GM19099 (cell line): ENCODE measurements around the gene TMEM240.

ENCODE experiments used
- POLR2A ChIP-seq: IDR thresholded peaks from 3 replicates; pipeline ENCODE4 v1.6.1; 2011; ENCODE audit warnings: low read depth; ENCODE audit not compliant: insufficient read length; ENCODE audit errors: extremely low read depth

TMEM240 gene

DNA sequence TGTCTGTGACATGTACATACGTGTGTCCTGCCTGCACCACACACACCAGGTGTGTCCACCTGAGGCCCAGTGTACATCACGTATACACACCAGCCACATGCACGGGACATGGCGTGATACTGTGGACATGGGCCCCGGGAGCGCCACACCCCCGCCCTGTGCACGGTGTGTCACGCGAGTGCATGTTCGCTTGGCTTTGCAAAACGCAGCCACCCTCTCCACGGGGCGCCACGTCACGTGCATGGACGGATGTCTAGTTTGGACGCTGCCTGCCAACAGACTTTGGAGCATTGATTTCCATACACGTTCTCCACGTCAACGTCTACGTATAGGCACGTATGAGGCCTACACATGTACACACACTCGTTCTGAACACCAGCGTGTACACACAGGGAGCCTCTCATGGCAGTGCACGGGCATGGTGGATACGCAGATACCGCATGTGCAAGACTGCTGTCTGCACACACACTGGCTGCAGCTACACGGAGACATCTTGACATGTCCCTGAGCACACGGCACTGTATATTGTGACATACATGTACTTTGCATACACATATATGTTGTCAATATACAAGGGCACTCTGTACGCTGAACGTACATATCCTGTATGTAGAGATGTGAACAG, 2.7 kb downstream of the TMEM240 start:
- TF ChIP-seq POLR2A = no peak

- TF ChIP-seq POLR2A = no peak
Observed at GRCh38 chr1:1536938-1537546, 3.4 kb downstream of the TMEM240 start.

GRCh38 chr1:1536019-1536937, 4.1 kb downstream of the TMEM240 start:
- TF ChIP-seq POLR2A = no peak

- no peak for TF ChIP-seq POLR2A
Observed at GRCh38 chr1:1535201-1536018, 5.0 kb downstream of the TMEM240 start.

- TF ChIP-seq POLR2A = no peak
Observed at GRCh38 chr1:1534401-1535154, 5.8 kb downstream of the TMEM240 start.

- TF ChIP-seq POLR2A = no peak
Observed at GRCh38 chr1:1531947-1532346, 8.5 kb downstream of the TMEM240 start.

DNA sequence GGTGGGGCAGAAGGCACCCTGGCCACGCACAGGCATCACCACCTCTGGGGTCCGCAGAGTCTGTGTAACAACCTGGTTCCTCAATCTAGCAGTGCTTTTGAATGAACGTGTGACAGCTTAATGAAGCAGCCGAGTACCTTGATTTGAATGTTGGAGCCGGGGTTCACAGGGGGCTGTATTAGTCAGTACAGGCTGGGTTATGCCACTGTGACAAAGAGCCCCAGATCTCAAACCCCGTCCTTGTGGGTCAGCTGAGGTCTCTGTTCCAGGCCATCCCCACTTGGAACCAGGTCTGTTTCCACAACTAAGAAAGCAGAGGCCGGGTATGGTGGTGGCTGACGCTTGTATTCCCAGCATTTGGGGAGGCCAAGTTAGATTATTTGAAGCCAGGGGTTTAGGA, 10.5 kb downstream of the TMEM240 start:
- no peak for TF ChIP-seq POLR2A

DNA sequence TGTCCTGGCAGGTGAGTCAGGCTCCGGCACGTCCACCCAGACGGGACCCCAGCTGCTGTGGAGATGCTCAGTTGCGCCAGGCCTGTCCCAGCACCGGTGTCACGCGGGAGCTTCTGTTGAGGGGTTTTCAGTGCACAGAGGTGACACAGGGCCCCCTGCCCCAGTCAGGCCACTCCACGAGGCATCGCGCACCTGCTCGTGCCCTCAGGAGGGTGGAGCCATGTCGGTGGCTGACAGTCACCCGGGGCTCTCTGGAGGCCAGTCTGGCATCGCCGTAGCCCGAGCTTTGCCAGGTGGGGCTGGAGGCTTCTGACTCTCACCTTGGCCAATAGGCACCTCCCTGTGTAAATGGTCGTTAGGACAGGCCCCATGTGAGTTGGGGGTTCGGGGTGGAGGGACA, 11.1 kb downstream of the TMEM240 start:
- TF ChIP-seq POLR2A = no peak

DNA sequence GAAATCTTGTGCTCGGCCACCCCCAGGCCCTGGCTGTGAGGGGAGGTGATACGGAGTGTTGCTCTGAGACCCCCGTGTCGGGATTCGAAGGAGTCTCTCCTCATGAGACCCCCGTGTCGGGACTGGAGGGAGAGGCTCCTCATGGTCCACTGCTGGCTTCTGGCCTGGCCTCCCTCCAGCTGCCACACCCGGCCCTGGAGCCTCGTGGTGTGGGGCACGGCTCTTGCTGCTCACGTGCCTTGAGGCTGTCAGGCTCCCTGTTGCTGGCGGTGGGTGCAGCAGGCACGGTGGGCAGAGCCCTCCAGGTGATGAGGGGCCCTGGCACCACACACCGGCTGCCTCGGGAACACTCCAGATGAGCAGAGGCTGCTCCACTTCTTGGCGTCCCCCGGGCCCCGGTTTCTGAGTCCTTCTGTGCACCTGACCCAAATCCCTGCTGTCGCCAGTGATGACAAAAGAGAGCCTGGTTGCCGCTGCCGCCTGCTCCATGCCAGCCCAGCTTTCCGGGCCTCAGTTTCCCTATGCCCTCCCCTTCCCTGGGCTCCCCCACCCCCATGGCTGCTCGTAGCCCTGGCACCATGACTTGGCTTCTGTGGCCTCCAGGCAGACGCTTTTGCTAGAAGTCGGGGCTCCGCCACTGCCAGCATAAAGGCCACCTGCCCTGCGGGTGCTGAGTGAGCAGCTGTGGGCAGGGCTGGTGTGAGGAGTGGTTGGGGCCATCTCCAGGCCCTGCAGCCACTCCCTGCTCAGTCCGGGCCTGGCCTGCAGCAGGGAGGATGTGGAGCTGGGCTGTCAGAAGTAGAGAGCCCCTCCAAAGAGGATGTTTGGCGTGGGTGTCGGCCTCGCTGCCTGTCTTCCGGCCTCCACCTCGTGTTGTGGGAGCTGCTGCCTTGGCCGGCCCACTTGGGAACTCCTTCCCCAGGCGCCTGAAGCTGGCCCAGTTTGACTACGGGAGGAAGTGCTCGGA, 11.8 kb downstream of the TMEM240 start:
- TF ChIP-seq POLR2A = no peak

GRCh38 chr1:1527092-1527816, 13.2 kb downstream of the TMEM240 start:
- TF ChIP-seq POLR2A = no peak

GRCh38 chr1:1521331-1521730, 19.1 kb downstream of the TMEM240 start:
- no peak for TF ChIP-seq POLR2A

DNA sequence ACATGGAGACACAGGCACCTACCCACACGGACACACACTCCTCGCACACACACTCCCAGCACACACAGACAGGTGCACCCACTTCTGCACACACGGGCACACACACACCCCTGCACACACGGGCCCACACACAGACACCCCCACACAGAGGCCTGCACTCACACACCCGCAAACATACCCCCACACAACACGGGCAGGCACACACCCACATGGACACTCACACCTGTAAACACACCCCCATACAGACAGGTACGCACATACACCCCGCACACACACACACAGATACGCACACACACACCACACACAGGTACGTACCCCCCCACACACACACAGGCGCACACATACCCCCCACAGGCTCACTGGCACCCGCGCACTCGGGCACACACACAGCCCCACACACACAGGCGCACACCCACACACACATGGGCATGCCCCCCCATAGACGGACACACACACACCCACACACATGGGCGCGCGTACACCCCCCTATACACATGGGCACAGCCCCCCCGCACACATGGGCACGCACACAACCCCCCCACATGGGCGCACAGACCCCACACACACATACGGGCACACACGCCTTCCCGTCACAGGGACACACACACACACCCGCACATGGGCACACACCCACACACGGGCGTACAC, 22.3 kb downstream of the TMEM240 start:
- no peak for TF ChIP-seq POLR2A

- peak; percentile 74 for TF ChIP-seq POLR2A
Observed at GRCh38 chr1:1511533-1512285, 28.7 kb downstream of the TMEM240 start, which contains the start of gene ATAD3A. ATAD3A (plus strand) TSS chr1:1512162; CDS start chr1:1512269, 107 bp downstream.
